ENCODE data around the gene GRB10.

The GRB10 gene

DNA sequence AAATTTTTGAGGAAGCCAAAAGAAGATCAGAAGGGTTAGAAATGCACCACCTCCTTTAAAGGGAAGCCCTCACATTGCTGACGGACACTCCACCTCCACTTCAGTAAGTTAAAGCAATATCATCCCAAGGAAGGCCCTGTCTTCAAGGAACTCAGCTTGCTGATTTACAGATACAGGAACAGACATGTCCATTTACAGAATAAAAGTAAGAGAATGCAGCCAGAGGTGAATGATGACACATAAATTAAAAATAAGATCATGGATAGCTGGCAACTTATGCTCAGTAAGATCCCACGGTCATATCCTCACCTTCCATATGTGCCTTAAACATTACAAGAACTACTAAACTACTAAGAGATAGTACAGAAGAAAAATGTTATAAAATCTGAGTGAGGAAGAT lies 20.4 kb downstream of the GRB10 start:
- TF ChIP-seq GLIS3 (CRISPR knock-in tag; IDR thresholded peaks at IDR 0.05), result no peak
- TF ChIP-seq RARB (CRISPR knock-in tag; IDR thresholded peaks at IDR 0.05), result no peak
- TF ChIP-seq, protein P1, sequence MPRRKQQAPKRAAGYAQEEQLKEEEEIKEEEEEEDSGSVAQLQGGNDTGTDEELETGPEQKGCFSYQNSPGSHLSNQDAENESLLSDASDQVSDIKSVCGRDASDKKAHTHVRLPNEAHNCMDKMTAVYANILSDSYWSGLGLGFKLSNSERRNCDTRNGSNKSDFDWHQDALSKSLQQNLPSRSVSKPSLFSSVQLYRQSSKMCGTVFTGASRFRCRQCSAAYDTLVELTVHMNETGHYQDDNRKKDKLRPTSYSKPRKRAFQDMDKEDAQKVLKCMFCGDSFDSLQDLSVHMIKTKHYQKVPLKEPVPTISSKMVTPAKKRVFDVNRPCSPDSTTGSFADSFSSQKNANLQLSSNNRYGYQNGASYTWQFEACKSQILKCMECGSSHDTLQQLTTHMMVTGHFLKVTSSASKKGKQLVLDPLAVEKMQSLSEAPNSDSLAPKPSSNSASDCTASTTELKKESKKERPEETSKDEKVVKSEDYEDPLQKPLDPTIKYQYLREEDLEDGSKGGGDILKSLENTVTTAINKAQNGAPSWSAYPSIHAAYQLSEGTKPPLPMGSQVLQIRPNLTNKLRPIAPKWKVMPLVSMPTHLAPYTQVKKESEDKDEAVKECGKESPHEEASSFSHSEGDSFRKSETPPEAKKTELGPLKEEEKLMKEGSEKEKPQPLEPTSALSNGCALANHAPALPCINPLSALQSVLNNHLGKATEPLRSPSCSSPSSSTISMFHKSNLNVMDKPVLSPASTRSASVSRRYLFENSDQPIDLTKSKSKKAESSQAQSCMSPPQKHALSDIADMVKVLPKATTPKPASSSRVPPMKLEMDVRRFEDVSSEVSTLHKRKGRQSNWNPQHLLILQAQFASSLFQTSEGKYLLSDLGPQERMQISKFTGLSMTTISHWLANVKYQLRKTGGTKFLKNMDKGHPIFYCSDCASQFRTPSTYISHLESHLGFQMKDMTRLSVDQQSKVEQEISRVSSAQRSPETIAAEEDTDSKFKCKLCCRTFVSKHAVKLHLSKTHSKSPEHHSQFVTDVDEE (CRISPR knock-in tag; IDR thresholded peaks at IDR 0.05), result no peak
- no peak for TF ChIP-seq ARNTL (CRISPR knock-in tag; IDR thresholded peaks at IDR 0.05; ENCODE audit: borderline replicate concordance, low read depth)
- TF ChIP-seq, protein P2, sequence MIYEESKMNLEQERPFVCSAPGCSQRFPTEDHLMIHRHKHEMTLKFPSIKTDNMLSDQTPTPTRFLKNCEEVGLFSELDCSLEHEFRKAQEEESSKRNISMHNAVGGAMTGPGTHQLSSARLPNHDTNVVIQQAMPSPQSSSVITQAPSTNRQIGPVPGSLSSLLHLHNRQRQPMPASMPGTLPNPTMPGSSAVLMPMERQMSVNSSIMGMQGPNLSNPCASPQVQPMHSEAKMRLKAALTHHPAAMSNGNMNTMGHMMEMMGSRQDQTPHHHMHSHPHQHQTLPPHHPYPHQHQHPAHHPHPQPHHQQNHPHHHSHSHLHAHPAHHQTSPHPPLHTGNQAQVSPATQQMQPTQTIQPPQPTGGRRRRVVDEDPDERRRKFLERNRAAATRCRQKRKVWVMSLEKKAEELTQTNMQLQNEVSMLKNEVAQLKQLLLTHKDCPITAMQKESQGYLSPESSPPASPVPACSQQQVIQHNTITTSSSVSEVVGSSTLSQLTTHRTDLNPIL (CRISPR knock-in tag; IDR thresholded peaks at IDR 0.05; ENCODE audit: low read depth), result no peak
- no peak for TF ChIP-seq ZFP3 (CRISPR knock-in tag; IDR thresholded peaks at IDR 0.05)
- no peak for TF ChIP-seq ISL1 (CRISPR knock-in tag; IDR thresholded peaks at IDR 0.05)
- TF ChIP-seq SNAI2 (CRISPR knock-in tag; IDR thresholded peaks at IDR 0.05), result no peak
- TF ChIP-seq, protein P3, sequence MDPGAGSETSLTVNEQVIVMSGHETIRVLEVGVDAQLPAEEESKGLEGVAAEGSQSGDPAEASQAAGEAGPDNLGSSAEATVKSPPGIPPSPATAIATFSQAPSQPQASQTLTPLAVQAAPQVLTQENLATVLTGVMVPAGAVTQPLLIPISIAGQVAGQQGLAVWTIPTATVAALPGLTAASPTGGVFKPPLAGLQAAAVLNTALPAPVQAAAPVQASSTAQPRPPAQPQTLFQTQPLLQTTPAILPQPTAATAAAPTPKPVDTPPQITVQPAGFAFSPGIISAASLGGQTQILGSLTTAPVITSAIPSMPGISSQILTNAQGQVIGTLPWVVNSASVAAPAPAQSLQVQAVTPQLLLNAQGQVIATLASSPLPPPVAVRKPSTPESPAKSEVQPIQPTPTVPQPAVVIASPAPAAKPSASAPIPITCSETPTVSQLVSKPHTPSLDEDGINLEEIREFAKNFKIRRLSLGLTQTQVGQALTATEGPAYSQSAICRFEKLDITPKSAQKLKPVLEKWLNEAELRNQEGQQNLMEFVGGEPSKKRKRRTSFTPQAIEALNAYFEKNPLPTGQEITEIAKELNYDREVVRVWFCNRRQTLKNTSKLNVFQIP (CRISPR knock-in tag; IDR thresholded peaks at IDR 0.05; ENCODE audit: borderline replicate concordance, low read depth), result no peak
- no peak for TF ChIP-seq TCF4 (CRISPR knock-in tag; IDR thresholded peaks at IDR 0.05; ENCODE audit: borderline replicate concordance)
- no peak for TF ChIP-seq OSR1 (CRISPR knock-in tag; IDR thresholded peaks at IDR 0.05)
- TF ChIP-seq, protein P4, sequence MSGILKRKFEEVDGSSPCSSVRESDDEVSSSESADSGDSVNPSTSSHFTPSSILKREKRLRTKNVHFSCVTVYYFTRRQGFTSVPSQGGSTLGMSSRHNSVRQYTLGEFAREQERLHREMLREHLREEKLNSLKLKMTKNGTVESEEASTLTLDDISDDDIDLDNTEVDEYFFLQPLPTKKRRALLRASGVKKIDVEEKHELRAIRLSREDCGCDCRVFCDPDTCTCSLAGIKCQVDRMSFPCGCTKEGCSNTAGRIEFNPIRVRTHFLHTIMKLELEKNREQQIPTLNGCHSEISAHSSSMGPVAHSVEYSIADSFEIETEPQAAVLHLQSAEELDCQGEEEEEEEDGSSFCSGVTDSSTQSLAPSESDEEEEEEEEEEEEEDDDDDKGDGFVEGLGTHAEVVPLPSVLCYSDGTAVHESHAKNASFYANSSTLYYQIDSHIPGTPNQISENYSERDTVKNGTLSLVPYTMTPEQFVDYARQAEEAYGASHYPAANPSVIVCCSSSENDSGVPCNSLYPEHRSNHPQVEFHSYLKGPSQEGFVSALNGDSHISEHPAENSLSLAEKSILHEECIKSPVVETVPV (CRISPR knock-in tag; IDR thresholded peaks at IDR 0.05), result no peak
- TF ChIP-seq ZC3H10 (CRISPR knock-in tag; IDR thresholded peaks at IDR 0.05), result no peak
- no peak for TF ChIP-seq ZNF8 (CRISPR knock-in tag; IDR thresholded peaks at IDR 0.05)
- ATAC-seq, result no peak

DNA sequence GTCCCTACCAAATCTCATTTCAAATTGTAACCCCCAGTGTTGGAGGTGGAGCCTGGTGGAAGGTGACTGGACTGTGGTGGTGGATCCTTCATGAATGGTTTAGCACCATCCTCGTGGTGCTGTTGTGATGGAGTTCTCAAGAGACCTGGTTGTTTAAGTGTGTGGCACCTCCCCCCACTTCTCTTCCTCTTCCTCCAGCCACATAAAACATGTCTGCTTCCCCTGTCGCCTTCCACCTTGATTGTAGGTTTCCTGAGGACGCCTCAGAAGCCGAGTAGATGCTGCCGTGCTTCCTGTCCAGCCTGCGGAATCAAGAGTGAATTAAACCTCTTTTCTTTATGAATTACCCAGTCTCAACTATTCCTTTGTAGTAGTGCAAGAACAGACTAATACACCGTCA lies 21.0 kb downstream of the GRB10 start:
- no peak for ATAC-seq
- TF ChIP-seq, protein P3 (CRISPR knock-in tag; IDR thresholded peaks at IDR 0.05; ENCODE audit: borderline replicate concordance, low read depth), result no peak
- TF ChIP-seq ZNF565 (CRISPR knock-in tag; conservative IDR thresholded peaks at IDR 0.05; ENCODE audit: low read depth) (no peak), ZNF8 (CRISPR knock-in tag; IDR thresholded peaks at IDR 0.05) (no peak), RARB (CRISPR knock-in tag; IDR thresholded peaks at IDR 0.05) (no peak), ZC3H10 (CRISPR knock-in tag; IDR thresholded peaks at IDR 0.05) (no peak), ISL1 (CRISPR knock-in tag; IDR thresholded peaks at IDR 0.05) (no peak), ZFP30 (CRISPR knock-in tag; IDR thresholded peaks at IDR 0.05) (no peak), ARNTL (CRISPR knock-in tag; IDR thresholded peaks at IDR 0.05; ENCODE audit: borderline replicate concordance, low read depth) (no peak), BACH2 (CRISPR knock-in tag; IDR thresholded peaks at IDR 0.05; ENCODE audit: borderline replicate concordance) (no peak), TCF4 (CRISPR knock-in tag; IDR thresholded peaks at IDR 0.05; ENCODE audit: borderline replicate concordance) (no peak), SNAI2 (CRISPR knock-in tag; IDR thresholded peaks at IDR 0.05) (no peak), CSDC2 (CRISPR knock-in tag; IDR thresholded peaks at IDR 0.05) (no peak), OSR1 (CRISPR knock-in tag; IDR thresholded peaks at IDR 0.05) (no peak), ESRRG (CRISPR knock-in tag; IDR thresholded peaks at IDR 0.05) (no peak)
- TF ChIP-seq, protein P4 (CRISPR knock-in tag; IDR thresholded peaks at IDR 0.05), result no peak
- TF ChIP-seq, protein P1 (CRISPR knock-in tag; IDR thresholded peaks at IDR 0.05), result no peak
- TF ChIP-seq, protein P5, sequence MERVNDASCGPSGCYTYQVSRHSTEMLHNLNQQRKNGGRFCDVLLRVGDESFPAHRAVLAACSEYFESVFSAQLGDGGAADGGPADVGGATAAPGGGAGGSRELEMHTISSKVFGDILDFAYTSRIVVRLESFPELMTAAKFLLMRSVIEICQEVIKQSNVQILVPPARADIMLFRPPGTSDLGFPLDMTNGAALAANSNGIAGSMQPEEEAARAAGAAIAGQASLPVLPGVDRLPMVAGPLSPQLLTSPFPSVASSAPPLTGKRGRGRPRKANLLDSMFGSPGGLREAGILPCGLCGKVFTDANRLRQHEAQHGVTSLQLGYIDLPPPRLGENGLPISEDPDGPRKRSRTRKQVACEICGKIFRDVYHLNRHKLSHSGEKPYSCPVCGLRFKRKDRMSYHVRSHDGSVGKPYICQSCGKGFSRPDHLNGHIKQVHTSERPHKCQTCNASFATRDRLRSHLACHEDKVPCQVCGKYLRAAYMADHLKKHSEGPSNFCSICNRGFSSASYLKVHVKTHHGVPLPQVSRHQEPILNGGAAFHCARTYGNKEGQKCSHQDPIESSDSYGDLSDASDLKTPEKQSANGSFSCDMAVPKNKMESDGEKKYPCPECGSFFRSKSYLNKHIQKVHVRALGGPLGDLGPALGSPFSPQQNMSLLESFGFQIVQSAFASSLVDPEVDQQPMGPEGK (CRISPR knock-in tag; IDR thresholded peaks at IDR 0.05; ENCODE audit: borderline replicate concordance), result no peak
- TF ChIP-seq, protein P2 (CRISPR knock-in tag; IDR thresholded peaks at IDR 0.05; ENCODE audit: low read depth), result no peak
